GM18517 (cell line): Measurements from ENCODE around the gene VWA8.

Source experiments
- ATAC-seq: cut with Tn5 transposase; IDR thresholded peaks from one replicate; pipeline ENCODE4 v1.9.1; 2021; ENCODE audit warnings: mild to moderate bottlenecking, moderate library complexity; ENCODE audit not compliant: unreplicated experiment

Gene VWA8

DNA sequence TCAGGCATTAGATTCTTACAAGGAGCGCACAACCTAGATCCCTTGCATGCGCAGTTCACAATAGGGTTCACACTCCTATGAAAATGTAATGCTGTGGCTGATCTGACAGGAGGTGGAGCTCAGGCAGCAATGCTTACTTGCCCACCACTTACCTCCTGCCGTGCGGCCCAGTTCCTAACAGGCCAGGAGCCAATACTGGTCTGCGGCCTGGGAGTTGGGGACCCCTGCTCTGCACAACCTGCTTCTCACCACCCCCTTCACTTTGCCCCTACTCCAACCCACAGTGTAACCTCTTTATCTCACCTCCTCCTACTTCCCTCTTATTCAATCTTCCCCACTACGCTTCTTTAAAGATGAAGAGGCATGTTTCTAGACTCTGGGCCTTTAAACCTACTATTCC is 263.3 kb downstream of the VWA8 start:
- ATAC-seq: no peak

DNA sequence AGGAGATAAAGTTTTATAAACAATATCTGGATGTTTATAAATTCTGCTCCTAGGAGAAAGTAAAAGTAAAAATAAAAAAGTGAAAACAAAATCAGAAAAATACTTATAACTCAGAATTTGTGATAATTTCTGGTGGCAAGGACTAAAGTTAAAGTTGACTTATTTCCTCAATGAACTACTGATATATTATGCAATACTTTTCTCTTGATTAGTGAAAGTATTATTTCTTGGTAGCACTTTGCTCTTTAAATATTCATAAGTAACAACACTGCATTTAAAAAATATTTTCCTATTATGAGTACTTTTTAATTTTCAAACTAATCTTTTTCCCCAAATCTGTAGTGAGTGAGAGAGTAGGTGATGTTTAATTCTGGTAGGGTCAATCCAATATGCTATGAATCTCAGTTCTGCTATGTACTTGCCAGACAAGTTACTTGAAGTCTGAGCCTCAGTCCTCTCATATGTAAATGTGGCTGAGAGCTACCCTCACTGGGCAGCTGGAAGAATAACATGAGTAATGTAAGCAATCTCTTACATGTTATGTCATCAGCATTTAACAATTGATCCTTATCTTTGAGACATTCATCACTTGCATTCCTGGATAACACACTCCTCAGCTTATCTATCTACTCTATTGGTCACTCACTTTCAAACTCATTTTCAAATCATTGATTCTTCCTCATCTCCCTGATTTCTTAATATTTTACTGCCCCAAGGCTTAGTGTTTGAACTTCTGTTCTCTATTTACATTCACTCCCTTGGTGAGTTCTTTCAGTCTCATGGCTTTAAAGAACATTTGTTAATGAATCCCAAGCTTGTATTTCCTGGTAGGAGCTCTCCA is 264.5 kb downstream of the VWA8 start:
- no peak for ATAC-seq

- no peak for ATAC-seq
These were observed 266.2 kb downstream of the VWA8 start for GRCh38 chr13:41694545-41695301.

DNA sequence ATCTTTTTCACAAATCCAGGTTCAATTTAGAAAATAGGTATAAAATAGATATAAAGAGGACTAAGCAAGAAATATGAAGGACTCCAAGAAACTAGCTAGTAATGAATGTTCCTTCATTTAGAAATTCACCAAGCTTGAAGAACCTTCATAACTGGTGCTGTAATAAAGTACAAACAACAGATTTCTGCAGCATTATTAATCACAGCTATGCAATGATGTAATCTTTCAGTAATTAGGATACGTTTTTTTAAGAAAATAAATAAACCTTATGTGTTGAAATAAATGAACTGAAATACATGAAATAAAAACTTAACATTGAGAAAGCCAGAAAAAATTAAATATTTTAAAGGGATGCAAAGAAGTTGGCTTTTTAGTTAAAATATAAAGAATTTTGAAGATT is 267.5 kb downstream of the VWA8 start:
- ATAC-seq: no peak

DNA sequence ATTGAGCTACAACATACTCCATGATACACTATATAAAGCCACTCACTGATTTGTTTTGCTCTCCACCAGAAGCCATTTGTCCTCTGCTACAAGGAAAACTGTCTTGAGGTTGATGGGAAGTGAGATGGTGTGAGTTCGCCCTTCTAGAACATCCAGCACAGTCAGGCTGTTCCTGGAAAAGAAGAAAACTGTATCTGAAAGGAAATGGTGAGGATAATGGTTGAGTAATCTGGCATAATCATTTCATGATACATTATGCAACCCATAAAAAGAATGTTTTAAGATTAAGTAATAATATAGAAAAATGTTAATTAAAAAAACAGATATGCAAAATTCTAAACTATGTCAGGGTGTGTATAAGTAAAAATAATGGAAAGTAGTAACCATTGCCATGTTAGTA is 269.6 kb downstream of the VWA8 start:
- ATAC-seq: no peak

DNA sequence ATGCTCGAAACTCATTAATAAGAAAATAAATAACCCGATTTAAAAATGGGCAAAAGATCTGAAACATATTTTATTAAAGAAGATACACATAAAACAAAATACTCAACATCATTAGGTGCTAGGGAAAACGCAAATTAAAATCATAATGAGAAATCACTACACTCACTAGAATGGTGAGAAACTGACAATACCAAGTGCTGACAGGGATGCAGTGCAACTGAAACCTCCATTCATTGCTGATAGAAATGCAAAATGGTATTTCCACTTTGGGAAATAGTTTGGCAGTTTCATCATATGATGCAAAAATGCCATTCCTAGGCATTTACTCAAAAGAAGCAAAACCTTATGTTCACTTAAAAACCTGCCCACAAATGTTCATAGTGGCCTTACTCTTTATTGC is 278.1 kb downstream of the VWA8 start:
- no peak for ATAC-seq

GRCh38 chr13:41682001-41682400 is 278.9 kb downstream of the VWA8 start:
- no peak for ATAC-seq

- ATAC-seq: no peak
These were observed 279.3 kb downstream of the VWA8 start for GRCh38 chr13:41681587-41681986.

DNA sequence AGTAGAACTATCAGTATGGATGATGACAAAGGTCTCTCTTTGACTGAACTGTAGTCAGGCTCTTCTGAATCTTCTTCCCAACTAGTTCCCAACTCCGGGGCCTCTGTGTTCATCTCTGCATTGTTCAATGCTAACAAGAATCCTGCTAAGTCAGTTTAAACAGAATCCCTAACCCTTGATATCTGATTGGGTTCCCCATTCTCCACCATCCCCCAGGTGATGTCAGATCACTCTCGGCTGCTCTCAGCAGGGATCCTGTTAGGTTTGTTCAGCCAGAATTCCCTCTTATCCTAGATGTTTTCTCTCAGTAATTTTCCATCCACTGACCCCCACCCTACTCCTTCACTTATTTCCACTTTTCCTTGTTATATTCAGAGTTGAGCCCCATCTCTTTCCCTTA is 280.0 kb downstream of the VWA8 start:
- no peak for ATAC-seq

DNA sequence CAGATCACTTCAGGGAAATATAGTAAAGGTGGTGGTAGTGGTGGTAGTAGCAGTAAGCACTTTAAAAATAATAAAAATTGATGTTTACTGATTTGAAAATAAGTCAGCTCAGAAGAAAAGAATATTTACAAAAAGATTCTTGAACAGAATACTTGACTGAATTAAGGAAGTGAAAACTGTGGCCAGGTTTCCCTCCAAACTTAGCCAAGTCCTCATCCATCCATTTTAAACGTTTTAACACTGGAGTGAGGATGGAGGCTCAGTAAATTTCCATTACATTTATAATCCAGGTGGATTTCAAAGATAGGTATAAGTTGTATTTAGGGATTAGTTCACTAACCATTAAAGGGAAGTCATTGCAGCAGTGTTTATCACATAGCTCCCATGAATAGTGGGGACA is 282.1 kb downstream of the VWA8 start:
- no peak for ATAC-seq

DNA sequence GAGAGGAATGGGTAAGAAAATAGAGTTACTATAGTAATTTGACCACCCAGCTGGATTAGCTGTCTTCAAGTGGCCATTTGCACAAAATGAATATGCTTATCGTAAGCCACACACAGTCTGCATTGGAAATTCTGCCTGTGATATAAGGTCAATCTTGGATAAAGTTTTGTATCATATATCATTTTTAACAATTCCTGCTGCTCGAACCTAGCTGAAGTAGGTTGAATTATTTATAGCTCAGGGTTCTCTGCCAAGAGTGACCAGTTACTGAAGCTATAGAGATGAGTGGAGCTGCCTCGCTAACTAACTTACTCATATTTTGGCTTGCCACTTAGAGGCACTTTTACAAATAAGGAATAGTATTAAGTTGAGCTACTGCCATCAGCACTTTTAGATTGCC is 282.7 kb downstream of the VWA8 start:
- ATAC-seq: no peak

- ATAC-seq: no peak
These were observed 285.6 kb downstream of the VWA8 start for GRCh38 chr13:41675306-41675705.

- ATAC-seq: no peak
These were observed 286.7 kb downstream of the VWA8 start for GRCh38 chr13:41674246-41674645.

DNA sequence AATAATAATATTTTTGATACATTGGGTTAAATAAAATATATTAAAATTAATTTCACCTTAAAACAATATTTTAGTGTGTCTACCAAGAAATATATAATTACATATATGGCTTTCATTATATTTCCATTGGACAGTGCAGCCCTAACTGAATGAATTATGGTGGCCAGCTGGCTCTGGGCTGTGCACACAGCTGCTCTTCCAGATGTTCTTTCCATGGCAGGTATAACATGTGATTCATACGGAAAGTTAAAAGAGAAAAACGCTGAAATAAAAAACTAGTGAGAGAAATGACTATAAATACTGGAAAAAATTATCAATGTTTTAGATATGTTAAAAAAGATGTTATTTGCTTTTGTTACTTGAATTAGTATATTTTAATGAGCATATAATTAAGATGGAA is 287.3 kb downstream of the VWA8 start:
- no peak for ATAC-seq

- ATAC-seq: no peak
These were observed 290.0 kb downstream of the VWA8 start for GRCh38 chr13:41670873-41671443.

DNA sequence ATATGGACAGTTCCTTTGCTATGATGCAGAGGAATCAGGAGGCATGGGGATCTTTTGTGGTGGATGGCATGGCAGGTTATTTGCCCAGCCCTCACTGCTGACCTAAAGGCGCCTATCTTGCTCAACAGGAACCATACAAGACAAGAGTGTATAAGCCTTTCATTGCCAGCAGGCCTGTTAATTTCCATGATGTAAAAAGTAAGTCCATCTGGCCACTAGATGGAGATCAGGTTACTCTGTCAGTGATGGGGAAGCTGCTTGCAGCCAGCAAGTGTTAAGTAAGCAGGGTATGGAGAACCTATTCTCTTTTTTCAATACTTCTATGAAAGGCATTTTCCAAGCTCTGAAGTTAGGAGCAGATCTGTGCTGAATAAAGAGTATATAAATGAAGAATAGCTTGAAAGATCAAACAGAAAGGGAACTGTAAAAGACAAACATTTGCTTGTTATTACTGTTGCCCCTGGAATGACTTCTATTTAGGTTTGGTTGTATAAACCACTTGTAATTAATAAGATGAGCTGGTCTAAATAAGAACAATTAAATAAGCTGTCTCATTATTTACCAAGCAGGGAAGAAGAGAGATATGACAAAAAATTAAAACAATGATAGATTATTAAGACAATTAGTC is 292.7 kb downstream of the VWA8 start:
- peak; percentile 88 for ATAC-seq

DNA sequence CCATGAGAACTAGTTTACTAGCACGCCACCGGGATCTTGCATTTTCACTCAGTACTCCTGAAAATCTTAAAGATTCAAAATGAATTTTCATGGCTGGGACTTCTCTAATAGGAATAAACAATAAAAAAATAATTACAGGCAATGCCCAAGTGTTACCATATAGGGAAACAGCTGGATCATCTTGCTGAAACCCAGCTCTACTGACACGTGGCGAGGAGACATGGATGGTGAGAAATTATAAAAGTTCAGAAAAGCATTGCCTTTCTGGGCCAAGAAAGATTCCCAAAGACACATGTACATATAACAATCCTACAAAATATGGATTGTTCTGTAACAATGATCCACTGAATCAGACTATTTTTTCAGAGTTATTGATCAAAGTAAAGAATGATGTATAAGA is 294.3 kb downstream of the VWA8 start:
- no peak for ATAC-seq

GRCh38 chr13:41660411-41660810 is 300.5 kb downstream of the VWA8 start:
- ATAC-seq: no peak

- ATAC-seq: no peak
These were observed 302.8 kb downstream of the VWA8 start for GRCh38 chr13:41658057-41658661.

DNA sequence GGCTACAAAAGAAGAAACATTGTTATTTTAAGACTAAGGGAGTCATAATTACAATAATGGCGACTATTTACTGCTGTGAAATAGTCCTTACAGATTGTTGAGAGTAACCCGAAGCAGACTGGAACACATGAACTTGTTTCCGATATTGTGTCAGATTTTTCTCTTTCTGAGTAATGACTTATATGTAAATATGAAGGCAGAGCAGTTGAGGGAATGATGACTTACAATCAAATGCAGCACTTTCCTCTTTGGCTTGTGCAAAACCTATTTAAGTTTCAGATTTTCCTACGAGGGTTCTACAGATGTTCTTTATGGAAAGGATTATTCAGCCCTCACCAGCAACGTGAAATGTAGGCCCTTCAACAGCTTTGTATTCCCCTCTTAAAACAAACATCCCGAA is 304.9 kb downstream of the VWA8 start:
- no peak for ATAC-seq

DNA sequence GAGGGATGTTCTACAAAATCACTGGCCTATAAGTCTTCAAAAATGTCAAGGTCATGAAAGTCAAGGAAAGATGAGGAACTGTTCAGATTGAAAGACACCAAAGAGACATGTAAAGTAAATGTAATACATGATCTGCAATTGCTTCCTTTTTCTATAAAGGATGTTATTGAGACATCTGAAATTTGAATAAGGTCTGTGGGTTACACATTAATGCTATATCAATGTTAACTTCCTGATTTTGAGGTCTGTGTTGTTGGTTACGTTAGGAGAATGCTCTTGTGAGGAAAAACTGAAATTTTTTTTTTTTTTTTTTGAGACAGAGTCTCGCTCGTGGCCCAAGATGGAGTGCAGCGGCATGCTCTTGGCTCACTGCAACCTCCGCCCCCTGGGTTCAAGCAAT is 306.1 kb downstream of the VWA8 start:
- ATAC-seq: no peak
